B cell (primary cell): ENCODE results near the gene ZDHHC11. TPM values are rescaled to one million over a fixed set of nuclear protein-coding genes. Genes with fewer than 3 reads are reported as not detected.

ENCODE experiments used
- ATAC-seq: fragments of 200-7000 bp; cut with Tn5 transposase; one replicate; pipeline ENCODE4 v1.10.0; 2021; ENCODE audit warnings: low read depth, mild to moderate bottlenecking, moderate number of reproducible peaks, moderate library complexity
- CTCF ChIA-PET: fragments of 350-600 bp; sonication (Branson Sonifier 250); formaldehyde crosslinking; loops from one replicate; lab custom pipeline; 2021; ENCODE audit warnings: antibody characterized with exemption, inconsistent platforms; lab: Charles Lee
- POLR2A ChIA-PET: fragments of 350-600 bp; sonication (Branson Sonifier 250); formaldehyde crosslinking; loops from one replicate; lab custom pipeline; 2021; ENCODE audit warnings: antibody characterized with exemption; lab: Charles Lee
- DNase-seq: peaks from one replicate; pipeline ENCODE4 v3.0.0; 2013
- H2AFZ ChIP-seq: 2 replicates; pipeline ENCODE4 v1.6.1; 2012; ENCODE audit warnings: mild to moderate bottlenecking, low read depth, low read length; ENCODE audit not compliant: insufficient read depth, poor library complexity, severe bottlenecking
- H3K27ac ChIP-seq, 2 donors: 1 replicate in 1 of 2; 2 replicates in 1 of 2; pipeline ENCODE4 v1.5.1; 2012 to 2013; ENCODE audit warnings: low read length in 2 of 2, mild to moderate bottlenecking in 2 of 2, moderate library complexity in 1 of 2
- H3K27me3 ChIP-seq, 4 experiments: fragments of 200-600 bp in 1 of 4; sonication (generic) in 1 of 4; replicated peaks in 1 of 4; 1 replicate in 2 of 4; 2 replicates in 2 of 4; pipeline versions ENCODE4 v1.6.1 to v1.7.0; 2013 to 2016; ENCODE audit warnings: low read length in 3 of 4, mild to moderate bottlenecking in 2 of 4, mixed read lengths in 1 of 4, moderate library complexity in 1 of 4; ENCODE audit not compliant: insufficient read depth in 4 of 4, control insufficient read depth in 3 of 4; ENCODE audit errors: control extremely low read depth in 1 of 4
- H3K36me3 ChIP-seq, 2 experiments: replicated peaks in 1 of 2; 1 replicate in 1 of 2; 2 replicates in 1 of 2; pipeline versions ENCODE4 v1.6.1 to v1.7.1; 2013; ENCODE audit warnings: low read length in 1 of 2; ENCODE audit not compliant: insufficient read depth in 2 of 2, control insufficient read depth in 1 of 2; ENCODE audit errors: control extremely low read depth in 1 of 2, extremely low read depth in 1 of 2
- H3K4me1 ChIP-seq, 2 donors: fragments of 200-600 bp in 1 of 2; sonication (generic) in 1 of 2; 1 replicate in 1 of 2; 2 replicates in 1 of 2; pipeline versions ENCODE4 v1.5.1 to v1.6.1; 2013 to 2017; ENCODE audit warnings: low read length in 2 of 2; ENCODE audit not compliant: control insufficient read depth in 2 of 2, insufficient read depth in 2 of 2
- H3K4me2 ChIP-seq: replicated peaks from 2 replicates; pipeline ENCODE3; 2012; ENCODE audit warnings: mild to moderate bottlenecking, low read depth, low read length; ENCODE audit not compliant: poor library complexity, severe bottlenecking
- H3K4me3 ChIP-seq, 5 experiments: fragments of 200-600 bp in 1 of 5; sonication (generic) in 1 of 5; 1 replicate in 3 of 5; 2 replicates in 2 of 5; pipeline versions ENCODE4 v1.5.1 to v1.7.0; 2011 to 2016; ENCODE audit warnings: low read length in 4 of 5, mild to moderate bottlenecking in 4 of 5, low read depth in 2 of 5, control low read depth in 1 of 5, moderate library complexity in 1 of 5; ENCODE audit not compliant: insufficient read depth in 1 of 5; ENCODE audit errors: control extremely low read depth in 1 of 5, extremely low read depth in 1 of 5
- H3K79me2 ChIP-seq: fragments of 200-600 bp; sonication (generic); one replicate; pipeline ENCODE4 v1.6.0; 2016; ENCODE audit warnings: low read length; ENCODE audit not compliant: control insufficient read depth, insufficient read depth
- H3K9ac ChIP-seq: fragments of 200-600 bp; sonication (generic); 2 replicates; pipeline ENCODE4 v1.6.1; 2017; ENCODE audit warnings: mild to moderate bottlenecking, low read length, moderate library complexity
- H3K9me3 ChIP-seq, 3 donors: one replicate each; pipeline versions ENCODE4 v1.6.1 to v1.7.1; 2013; ENCODE audit warnings: low read length in 2 of 3; ENCODE audit not compliant: control insufficient read depth in 2 of 3, insufficient read depth in 1 of 3; ENCODE audit errors: control extremely low read depth in 1 of 3
- H4K20me1 ChIP-seq: 2 replicates; pipeline ENCODE4 v1.6.0; 2012; ENCODE audit warnings: mild to moderate bottlenecking, low read length; ENCODE audit not compliant: insufficient read depth, control insufficient read depth, poor library complexity, severe bottlenecking
- H3K27ac Mint-ChIP-seq: one replicate; pipeline ENCODE4 v1.8.0; 2021; ENCODE audit warnings: mixed read lengths
- H3K27me3 Mint-ChIP-seq: one replicate; pipeline ENCODE4 v1.8.0; 2021; ENCODE audit warnings: mixed read lengths
- H3K4me1 Mint-ChIP-seq: one replicate; pipeline ENCODE4 v1.8.0; 2021; ENCODE audit warnings: mixed read lengths
- H3K4me3 Mint-ChIP-seq: one replicate; pipeline ENCODE4 v1.8.0; 2021; ENCODE audit warnings: mixed read lengths
- H3K9me3 Mint-ChIP-seq: one replicate; pipeline ENCODE4 v1.8.0; 2022; ENCODE audit warnings: mixed read lengths; ENCODE audit not compliant: insufficient read depth
- EZH2 ChIP-seq: IDR thresholded peaks from 2 replicates; pipeline ENCODE4 v1.6.1; 2012; ENCODE audit warnings: borderline replicate concordance, low read depth, mild to moderate bottlenecking, moderate library complexity, low read length; ENCODE audit not compliant: insufficient read depth, poor library complexity, severe bottlenecking
- WGBS: methylation state at CpG from one replicate; pipeline ENCODE4 v1.1.5; 2013; ENCODE audit warnings: missing lambda C conversion rate; ENCODE audit not compliant: insufficient coverage; 5-methylcytosine and 5-hydroxymethylcytosine counted together
- intact Hi-C: fragments of 100-400 bp; cut with micrococcal nuclease; formaldehyde crosslinking; loops from one replicate; pipeline ENCODE4 v1.10.0; 2022
- polyA plus RNA-seq: library from polyadenylated mRNA; depleted of rRNA; stranded (reverse); fragments of >200 nt; gene quantifications from 2 replicates; pipeline ENCODE4 v1.2.3, GENCODE V29; 2012
- total RNA-seq, 2 donors: library from RNA; stranded (reverse); fragments of 120-200 nt in 1 of 2; gene quantifications; 1 replicate in 1 of 2; 2 replicates in 1 of 2; pipeline versions ENCODE4 v1.2.3 to v1.2.4, GENCODE V29; 2013 to 2022

ZDHHC11 gene
- total and polyA plus RNA-seq, 2 donors (not counting 1 experiment from before 2014, with no cell fraction given), result 0.69 to 3.0 TPM

- H4K20me1 ChIP-seq, result no peaks in the 10 kb centered on the region
- H3K79me2 ChIP-seq, result no peaks in the 10 kb centered on the region
- H3K27me3 ChIP-seq, result no peaks in the 10 kb centered on the region
- H3K27ac ChIP-seq, result no peak overlapping the region
- Mint-ChIP-seq H3K27ac (no peak overlapping the region), H3K27me3 (no peaks in the 10 kb centered on the region), H3K4me3 (no peak overlapping the region), H3K4me1 (no peaks in the 10 kb centered on the region), H3K9me3 (no peaks in the 10 kb centered on the region)
- H3K4me3 ChIP-seq, result no peak overlapping the region
- H3K9me3 ChIP-seq, result no peaks in the 10 kb centered on the region
- H3K36me3 ChIP-seq, result no peaks in the 10 kb centered on the region
- H3K9ac ChIP-seq, result no peak overlapping the region
- 75% methylated on average over 4 of the region's 11 CpGs for WGBS
- H3K4me2 ChIP-seq, result no peak overlapping the region
- DNase-seq (no peak), ATAC-seq (no peak)
- no peak for TF ChIP-seq EZH2
- intact Hi-C loops, result no loop called here
- CTCF ChIA-PET, result no interaction called here
- POLR2A ChIA-PET, result no interaction called here
- H3K4me1 ChIP-seq, result no peaks in the 10 kb centered on the region
- H2AFZ ChIP-seq, result no peak overlapping the region
Observed at GRCh38 chr5:746258-746761, 104.5 kb downstream of the ZDHHC11 start.

Other genes with a start within 250 kb of the ZDHHC11 start
- gene CEP72, start 238.6 kb downstream of the ZDHHC11 start, total RNA-seq, result 30.0 and 32.9 TPM in 2 replicates
- gene CEP72, start 238.6 kb downstream of the ZDHHC11 start, polyA plus RNA-seq, result 7.5 and 7.7 TPM in 2 replicates
- gene TPPP, start 157.6 kb downstream of the ZDHHC11 start, total RNA-seq, result 0.07 TPM in 1 of 2 replicates, not detected in the other
- gene TPPP, start 157.6 kb downstream of the ZDHHC11 start, polyA plus RNA-seq, result 0.06 and 0.12 TPM in 2 replicates
- 0.10 and 0.52 TPM in 2 replicates for gene ZDHHC11B, start 66.3 kb downstream of the ZDHHC11 start, total RNA-seq
- gene ZDHHC11B, start 66.3 kb downstream of the ZDHHC11 start, polyA plus RNA-seq, result 0.27 TPM in 1 of 2 replicates, not detected in the other
- gene BRD9, start 41.8 kb upstream of the ZDHHC11 start, total RNA-seq, result 68.6 and 74.9 TPM in 2 replicates
- 28.3 and 35.2 TPM in 2 replicates for gene BRD9, start 41.8 kb upstream of the ZDHHC11 start, polyA plus RNA-seq
- 1.1 and 1.7 TPM in 2 replicates for gene TRIP13, start 41.9 kb upstream of the ZDHHC11 start, total RNA-seq
- 0.63 and 0.81 TPM in 2 replicates for gene TRIP13, start 41.9 kb upstream of the ZDHHC11 start, polyA plus RNA-seq
- 0.34 TPM in 1 of 2 replicates, not detected in the other for gene NKD2, start 157.8 kb upstream of the ZDHHC11 start, total RNA-seq
- 0.12 TPM in 2 replicates for gene NKD2, start 157.8 kb upstream of the ZDHHC11 start, polyA plus RNA-seq